Stimulated activated CD4-positive, alpha-beta T cell treated with anti-CD3 and anti-CD28 coated beads, TNF-alpha, amount 100 ng/mL, for 48 hours (primary cell): Measurements from ENCODE around the gene HBA2.
"Not testable (repeated sequence)": the region's sequence is repeated elsewhere in the genome, so short reads cannot be mapped to it uniquely, and the experiment has no call there.

Source experiments
- DNase-seq, 3 donors: peaks; one replicate each; pipeline ENCODE4 v3.0.0-alpha.2; 2020; ENCODE audit warnings: low read depth in 3 of 3

Gene HBA2

DNA sequence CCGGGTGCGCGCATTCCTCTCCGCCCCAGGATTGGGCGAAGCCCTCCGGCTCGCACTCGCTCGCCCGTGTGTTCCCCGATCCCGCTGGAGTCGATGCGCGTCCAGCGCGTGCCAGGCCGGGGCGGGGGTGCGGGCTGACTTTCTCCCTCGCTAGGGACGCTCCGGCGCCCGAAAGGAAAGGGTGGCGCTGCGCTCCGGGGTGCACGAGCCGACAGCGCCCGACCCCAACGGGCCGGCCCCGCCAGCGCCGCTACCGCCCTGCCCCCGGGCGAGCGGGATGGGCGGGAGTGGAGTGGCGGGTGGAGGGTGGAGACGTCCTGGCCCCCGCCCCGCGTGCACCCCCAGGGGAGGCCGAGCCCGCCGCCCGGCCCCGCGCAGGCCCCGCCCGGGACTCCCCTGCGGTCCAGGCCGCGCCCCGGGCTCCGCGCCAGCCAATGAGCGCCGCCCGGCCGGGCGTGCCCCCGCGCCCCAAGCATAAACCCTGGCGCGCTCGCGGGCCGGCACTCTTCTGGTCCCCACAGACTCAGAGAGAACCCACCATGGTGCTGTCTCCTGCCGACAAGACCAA is at the start of gene HBA2:
Gene HBA2 (plus strand): TSS at position 503 of the 568 bp plus-strand sequence. CDS start 37 bp downstream, at position 540.
- not testable (repeated sequence) for DNase-seq

DNA sequence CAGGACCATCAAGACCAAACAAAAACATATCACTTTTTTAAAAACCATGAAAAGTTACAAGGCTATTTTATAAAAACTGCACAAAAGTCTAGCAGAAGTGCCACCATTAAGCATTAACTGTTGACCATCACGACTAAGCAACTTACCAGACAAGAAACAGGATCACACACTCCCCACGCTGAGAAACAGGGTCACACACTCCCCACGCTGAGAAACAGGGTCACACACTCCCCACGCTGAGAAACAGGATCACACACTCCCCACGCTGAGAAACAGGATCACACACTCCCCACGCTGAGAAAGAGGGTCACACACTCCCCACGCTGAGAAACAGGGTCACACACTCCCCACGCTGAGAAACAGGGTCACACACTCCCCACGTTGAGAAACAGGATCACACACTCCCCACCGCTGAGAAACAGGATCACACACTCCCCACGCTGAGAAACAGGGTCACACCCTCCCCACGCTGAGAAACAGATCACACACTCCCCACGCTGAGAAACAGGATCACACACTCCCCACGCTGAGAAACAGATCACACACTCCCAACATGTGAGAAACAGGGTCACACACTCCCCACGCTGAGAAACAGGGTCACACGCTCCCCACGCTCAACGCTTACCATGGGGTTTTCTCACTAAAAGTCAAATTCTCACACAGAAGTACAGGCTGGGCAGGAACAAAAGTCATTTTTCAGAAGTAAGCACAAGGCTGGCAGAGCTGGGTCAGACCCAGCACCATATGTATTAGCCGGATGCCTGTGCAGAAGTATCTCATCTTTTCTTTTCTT is 48.9 kb upstream of the HBA2 start:
- DNase-seq: not testable (repeated sequence)

DNA sequence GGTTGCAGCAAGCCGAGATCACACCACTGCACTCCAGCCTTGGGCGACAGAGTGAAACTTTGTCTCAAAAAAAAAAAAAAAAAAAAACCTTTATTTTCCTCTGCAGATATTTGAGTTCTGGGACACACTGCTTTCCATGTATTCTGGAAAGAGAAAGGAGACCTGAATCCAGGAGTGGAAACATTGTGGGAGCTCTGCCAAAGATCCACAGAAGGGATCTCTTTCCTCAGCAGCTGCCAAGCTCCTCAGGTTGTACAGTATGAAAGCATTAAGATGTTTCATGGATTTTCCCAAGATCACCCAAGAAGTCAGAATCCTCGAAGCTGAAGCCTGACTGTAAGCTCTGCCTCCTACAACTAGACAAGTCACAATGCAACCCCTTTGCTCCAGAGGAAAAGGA is 47.7 kb upstream of the HBA2 start:
- DNase-seq: no peak

GRCh38 chr16:129075-129474 is 43.6 kb upstream of the HBA2 start:
- no peak for DNase-seq

DNA sequence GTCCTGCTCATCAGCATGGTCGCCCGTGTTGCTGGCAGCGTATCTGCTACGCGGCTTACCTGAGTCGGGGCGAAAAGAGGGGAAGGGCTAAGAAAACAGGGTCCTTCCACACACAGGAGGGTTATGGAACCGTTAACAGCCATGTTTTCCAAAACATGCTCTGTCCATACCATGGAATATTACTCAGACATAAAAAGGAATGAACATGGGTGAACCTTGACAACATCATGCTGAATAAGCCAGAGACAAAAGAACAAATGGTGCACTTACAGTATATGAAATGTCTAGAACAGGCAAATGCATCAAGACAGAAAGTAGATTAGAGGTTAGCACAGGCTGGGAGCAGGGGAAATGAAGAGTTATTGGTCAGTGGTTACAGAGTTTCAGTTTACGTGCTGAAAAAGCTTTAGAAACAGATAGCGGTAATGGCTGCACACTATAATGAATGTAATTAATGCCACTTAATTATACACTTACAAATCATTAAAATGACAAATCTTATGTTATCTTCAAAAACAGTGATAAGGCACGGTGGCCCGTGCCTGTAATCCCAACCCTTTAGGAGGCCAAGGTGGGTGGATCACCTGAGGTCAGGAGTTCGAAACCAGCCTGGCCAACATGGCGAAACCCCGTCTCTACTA is 42.0 kb upstream of the HBA2 start:
- DNase-seq: no peak

- DNase-seq: no peak
Observed at GRCh38 chr16:132120-132519, 40.6 kb upstream of the HBA2 start.

GRCh38 chr16:133716-134115 is 39.0 kb upstream of the HBA2 start:
- DNase-seq: no peak

- peak in 1 of 3 donors; percentile 9 for DNase-seq
Observed at GRCh38 chr16:138049-138417, 34.6 kb upstream of the HBA2 start.

GRCh38 chr16:140175-140857 is 32.4 kb upstream of the HBA2 start:
- no peak for DNase-seq

- DNase-seq: no peak
Observed at GRCh38 chr16:142405-142967, 30.2 kb upstream of the HBA2 start.

- DNase-seq: no peak
Observed at GRCh38 chr16:143047-143446, 29.6 kb upstream of the HBA2 start.

DNA sequence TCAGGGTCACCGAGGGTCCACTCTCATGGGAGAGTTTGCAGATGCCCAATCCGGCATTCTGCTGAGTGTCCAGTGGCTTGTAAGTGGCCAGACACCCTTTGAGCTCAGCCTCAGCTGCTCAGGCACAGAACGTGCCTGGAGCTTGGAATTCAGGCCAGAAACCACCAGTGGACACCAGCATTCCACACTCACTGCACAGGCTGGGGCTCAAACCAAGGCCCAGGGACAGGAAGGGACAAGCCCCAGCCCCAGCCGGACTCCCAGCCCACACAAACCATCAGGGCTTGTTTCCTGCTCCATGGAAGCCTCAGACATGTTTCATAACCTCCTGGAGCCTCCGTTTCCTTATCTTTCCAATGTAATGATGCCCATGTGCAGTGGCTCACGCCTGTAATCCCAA is 29.2 kb upstream of the HBA2 start:
- no peak for DNase-seq

- DNase-seq: no peak
Observed at GRCh38 chr16:144797-145252, 27.9 kb upstream of the HBA2 start.

GRCh38 chr16:146646-147045 is 26.0 kb upstream of the HBA2 start:
- DNase-seq: no peak

DNA sequence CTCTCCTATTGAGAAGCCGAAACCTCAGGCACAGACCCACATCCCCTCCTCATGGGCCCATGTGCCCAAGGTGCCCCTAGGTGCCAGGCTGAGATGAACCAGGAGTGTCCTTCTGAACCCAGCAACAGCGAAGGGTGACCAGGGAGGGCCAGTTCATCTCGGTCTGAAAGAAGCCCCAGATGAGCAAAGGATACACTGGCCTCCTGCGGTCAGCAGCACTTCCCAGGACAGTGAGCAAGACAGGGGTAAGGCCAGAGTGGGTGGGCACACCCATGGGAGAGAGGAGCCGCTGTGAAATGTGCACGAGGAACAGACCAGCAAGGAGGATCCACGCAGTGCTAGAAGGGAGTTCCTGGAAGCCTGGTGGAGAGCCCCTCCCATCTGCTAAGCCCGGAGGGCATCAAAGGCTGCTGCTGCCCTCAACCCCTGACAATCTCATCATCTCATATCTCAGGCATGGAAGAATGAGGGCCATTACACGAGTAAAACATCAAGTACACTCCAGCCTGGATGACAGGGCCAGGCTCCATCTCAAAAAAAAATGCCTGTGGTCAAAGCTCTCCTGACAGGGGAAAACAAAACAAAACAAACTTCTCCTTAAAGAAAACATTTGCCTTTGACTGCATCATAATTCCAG is 23.5 kb upstream of the HBA2 start:
- no peak for DNase-seq

GRCh38 chr16:152141-153128 is 20.2 kb upstream of the HBA2 start, which contains the start of gene HBZ:
Gene HBZ (plus strand): TSS chr16:152644. CDS start chr16:152910, 266 bp downstream.
- no peak for DNase-seq

DNA sequence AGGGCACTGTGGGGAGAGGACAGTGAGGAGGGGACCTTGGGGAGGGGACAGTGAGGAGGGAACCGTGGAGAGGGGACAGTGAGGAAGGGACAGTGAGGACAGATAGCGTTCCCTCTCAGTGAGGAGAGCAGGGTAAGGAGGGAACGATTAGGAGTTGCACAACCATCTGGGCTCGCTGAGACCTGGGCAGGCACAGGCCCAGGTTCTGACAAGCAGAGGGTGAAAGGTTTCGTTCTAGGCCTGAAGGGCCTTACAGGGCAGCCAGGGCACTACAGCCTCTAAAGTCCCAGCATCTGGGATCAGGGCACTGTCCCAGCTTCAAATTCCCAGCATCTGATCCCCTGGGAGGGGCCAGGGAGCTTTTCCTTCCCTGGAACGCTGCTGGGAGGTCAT is 19.6 kb upstream of the HBA2 start:
- not testable (repeated sequence) for DNase-seq

DNA sequence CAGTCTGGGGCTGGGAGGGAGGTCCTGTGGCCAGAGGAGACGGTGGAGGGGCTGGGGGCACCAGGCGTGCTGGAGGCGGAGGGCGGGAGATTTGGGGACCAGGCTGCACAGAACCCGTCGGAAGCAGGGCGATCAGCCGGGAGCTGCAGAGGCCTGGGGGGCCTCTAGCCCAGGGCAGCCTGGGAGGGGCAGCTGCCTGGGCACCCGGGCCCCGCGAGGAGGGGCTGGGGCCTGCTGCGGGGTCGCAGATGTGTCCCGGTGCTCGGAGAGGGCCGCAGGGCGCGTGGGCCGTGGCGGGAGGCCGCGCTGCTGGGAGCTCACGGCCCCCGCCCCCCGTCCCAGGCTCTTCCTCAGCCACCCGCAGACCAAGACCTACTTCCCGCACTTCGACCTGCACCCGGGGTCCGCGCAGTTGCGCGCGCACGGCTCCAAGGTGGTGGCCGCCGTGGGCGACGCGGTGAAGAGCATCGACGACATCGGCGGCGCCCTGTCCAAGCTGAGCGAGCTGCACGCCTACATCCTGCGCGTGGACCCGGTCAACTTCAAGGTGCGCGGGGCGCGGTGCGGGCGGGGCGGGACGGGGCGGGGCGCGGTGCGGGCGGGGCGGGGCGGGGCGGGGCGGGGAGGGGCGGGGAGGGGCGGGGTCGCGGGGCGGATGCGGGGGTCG is 19.0 kb upstream of the HBA2 start:
- DNase-seq: not testable (repeated sequence)

- DNase-seq: no peak
Observed at GRCh38 chr16:154217-155030, 18.3 kb upstream of the HBA2 start.
